HepG2 (cell line): ENCODE data around the gene JPH2. TPM values are rescaled to one million over a fixed set of nuclear protein-coding genes. Genes with fewer than 3 reads are reported as not detected.

ENCODE experiments used
- FOSL2 ChIP-seq: sonication (generic); formaldehyde crosslinking; IDR thresholded peaks from 2 replicates; pipeline ENCODE4 v1.4.0; 2020; ENCODE audit warnings: missing genetic modification reagents
- MAFK ChIP-seq, 2 experiments: IDR thresholded peaks in 1 of 2; conservative IDR thresholded peaks in 1 of 2; 2 replicates each; pipeline ENCODE4 v1.6.1; 2011; ENCODE audit warnings: improper control_type of control experiment in 2 of 2, low read length in 2 of 2
- NFE2 ChIP-seq: sonication (generic); formaldehyde crosslinking; IDR thresholded peaks from 2 replicates; pipeline ENCODE4 v1.4.0; 2020; ENCODE audit warnings: missing genetic modification reagents
- POGZ ChIP-seq: sonication (generic); formaldehyde crosslinking; IDR thresholded peaks from 2 replicates; pipeline ENCODE4 v1.4.0; 2020; ENCODE audit warnings: mild to moderate bottlenecking, missing genetic modification reagents
- PPARG ChIP-seq: conservative IDR thresholded peaks from 2 replicates; pipeline ENCODE4 v1.6.1; 2016; ENCODE audit warnings: missing biosample characterization, missing genetic modification reagents
- SALL2 ChIP-seq: sonication (generic); formaldehyde crosslinking; IDR thresholded peaks from 2 replicates; pipeline ENCODE4 v1.8.1; 2023; ENCODE audit warnings: mild to moderate bottlenecking, missing genetic modification reagents, inconsistent platforms
- SOX13 ChIP-seq, 3 experiments: fragments of 450-650 bp in 1 of 3; sonication (generic) in 1 of 3; formaldehyde crosslinking in 1 of 3; IDR thresholded peaks in 2 of 3; conservative IDR thresholded peaks in 1 of 3; 2 replicates each; pipeline versions ENCODE4 v1.5.0 to v1.6.1; 2016 to 2020; ENCODE audit warnings: antibody characterized with exemption in 1 of 3, mild to moderate bottlenecking in 1 of 3, missing compliant biosample characterization in 1 of 3, missing genetic modification reagents in 1 of 3, moderate library complexity in 1 of 3
- SOX6 ChIP-seq, 2 experiments: fragments of 450-650 bp in 1 of 2; sonication (generic) in 1 of 2; formaldehyde crosslinking in 1 of 2; IDR thresholded peaks; 2 replicates each; pipeline versions ENCODE4 v1.4.0 to v1.6.1; 2017 to 2020; ENCODE audit warnings: antibody characterized with exemption in 1 of 2, mild to moderate bottlenecking in 1 of 2, missing genetic modification reagents in 1 of 2
- SRY ChIP-seq: sonication (generic); formaldehyde crosslinking; IDR thresholded peaks from 2 replicates; pipeline ENCODE4 v1.8.0; 2022; ENCODE audit warnings: mild to moderate bottlenecking, missing genetic modification reagents
- ZFP62 ChIP-seq: sonication (generic); formaldehyde crosslinking; IDR thresholded peaks from 2 replicates; pipeline ENCODE4 v1.4.0; 2020; ENCODE audit warnings: missing genetic modification reagents
- ZNF251 ChIP-seq: sonication (generic); formaldehyde crosslinking; IDR thresholded peaks from 2 replicates; pipeline ENCODE4 v1.9.0; 2021; ENCODE audit warnings: mild to moderate bottlenecking, missing genetic modification reagents
- polyA plus RNA-seq, 8 experiments: library from polyadenylated mRNA; depleted of rRNA in 3 of 8; stranded (reverse) in 7 of 8; unstranded in 1 of 8; fragments of >200 nt; fragmentation: Illumina TruSeq in 4 of 8; extraction: Trizol in 4 of 8; gene quantifications; 2 replicates each; pipeline versions ENCODE4 v1.2.1 to v1.2.3, GENCODE V29; 2011 to 2016; ENCODE audit warnings: low read depth in 4 of 8, missing spikeins in 1 of 8, mixed read lengths in 1 of 8; ENCODE audit not compliant: insufficient read depth in 1 of 8
- total RNA-seq, 5 experiments: library from RNA; depleted of rRNA; stranded (reverse); fragments of >200 nt; fragmentation: Illumina TruSeq; extraction: Trizol; gene quantifications; 2 replicates each; pipeline ENCODE4 v1.2.3, GENCODE V29; 2016; ENCODE audit warnings: low read depth in 1 of 5
- TF ChIP-seq, protein P1 (sequence below): sonication (generic); formaldehyde crosslinking; IDR thresholded peaks from 2 replicates; pipeline ENCODE4 v1.4.0; 2020; ENCODE audit warnings: mild to moderate bottlenecking, missing genetic modification reagents
- TF ChIP-seq, protein P2 (sequence below): sonication (generic); formaldehyde crosslinking; IDR thresholded peaks from 2 replicates; pipeline ENCODE4 v1.5.0; 2020; ENCODE audit warnings: missing genetic modification reagents
- TF ChIP-seq, protein P3 (sequence below): sonication (generic); formaldehyde crosslinking; conservative IDR thresholded peaks from 2 replicates; pipeline ENCODE4 v1.5.0; 2020; ENCODE audit warnings: missing genetic modification reagents
- TF ChIP-seq, protein P4 (sequence below): sonication (generic); formaldehyde crosslinking; IDR thresholded peaks from 2 replicates; pipeline ENCODE4 v1.4.0; 2020; ENCODE audit warnings: mild to moderate bottlenecking, low read depth, missing genetic modification reagents
- TF ChIP-seq, protein P5 (sequence below): sonication (generic); formaldehyde crosslinking; IDR thresholded peaks from 2 replicates; pipeline ENCODE4 v1.8.0; 2022; ENCODE audit warnings: mild to moderate bottlenecking, missing genetic modification reagents; ENCODE audit not compliant: insufficient replicate concordance
- TF ChIP-seq, protein P6 (sequence below): sonication (generic); formaldehyde crosslinking; IDR thresholded peaks from 2 replicates; pipeline ENCODE4 v1.4.0; 2020; ENCODE audit warnings: mild to moderate bottlenecking, missing genetic modification reagents
- TF ChIP-seq, protein P7 (sequence below): sonication (generic); formaldehyde crosslinking; IDR thresholded peaks from 2 replicates; pipeline ENCODE4 v1.4.0; 2020; ENCODE audit warnings: missing genetic modification reagents

The JPH2 gene
- total and polyA plus RNA-seq, 2 of the 13 experiments (the other 11 are each of a cell fraction or from before 2014, with no cell fraction given) = 0.42 TPM; not detected in 1

DNA sequence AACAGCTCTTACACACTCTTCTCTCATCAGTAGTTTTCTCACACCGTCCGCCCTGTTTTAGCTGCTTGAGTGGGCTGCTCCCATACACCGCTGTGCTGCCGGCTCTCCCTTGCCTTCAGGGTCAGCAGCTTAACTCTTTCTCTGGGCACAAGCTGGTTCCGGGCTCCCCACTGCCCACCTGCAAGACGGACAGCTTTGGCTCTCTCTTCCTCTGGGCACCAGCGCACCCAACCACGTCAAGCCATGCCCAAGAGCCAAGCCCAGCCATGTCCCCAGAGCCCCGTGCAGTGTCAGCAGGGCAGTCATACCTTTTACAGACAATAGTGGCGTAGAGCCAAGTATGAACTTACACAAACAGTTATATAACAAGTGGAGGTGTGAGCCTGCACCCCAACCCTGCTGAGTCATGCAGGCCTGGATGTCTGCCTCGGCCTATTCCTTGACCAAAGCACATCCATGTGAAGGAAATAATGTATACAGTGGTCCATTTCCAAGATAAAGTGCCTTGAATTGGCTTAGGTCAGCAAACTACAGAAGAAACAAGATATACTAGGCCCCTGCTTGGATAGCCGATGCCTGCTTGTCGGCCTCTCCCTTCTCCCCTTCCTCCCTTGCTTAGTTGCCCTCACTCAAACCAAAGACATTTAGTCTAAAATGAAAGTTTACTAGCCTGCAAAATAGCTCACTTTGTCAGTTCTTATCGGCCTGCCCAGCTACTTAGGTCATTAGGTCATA is 89.3 kb downstream of the JPH2 start (continued):
- TF ChIP-seq SALL2 (CRISPR knock-in tag) (no peak), PPARG (CRISPR knock-in tag) (no peak), SOX6 (IDR thresholded peaks at IDR 0.05) (no peak), SOX6 (CRISPR knock-in tag; IDR thresholded peaks at IDR 0.05) (peak; percentile 63), SOX13 (IDR thresholded peaks at IDR 0.05) (no peak), SOX13 (CRISPR knock-in tag; conservative IDR thresholded peaks at IDR 0.05 in 1 of 2, IDR thresholded peaks at IDR 0.05 in 1 of 2) (peak in 1 of 2 experiments; percentile 69; a peak in 2 of 4 replicates), NFE2 (CRISPR knock-in tag) (0 out of 2 replicates have a peak, but pooled peaks have one; percentile 36), POGZ (CRISPR knock-in tag) (0 out of 2 replicates have a peak, but pooled peaks have one; percentile 18), FOSL2 (peak; percentile 64; the same call in 1 of the 2 replicates), ZFP62 (no peak), MAFK (conservative IDR thresholded peaks at IDR 0.05 in 1 of 2, IDR thresholded peaks at IDR 0.05 in 1 of 2; ENCODE audit: low read length in 2 of 2) (peak; percentile 57 to 66), SRY (no peak), ZNF251 (CRISPR knock-in tag) (no peak)
- TF ChIP-seq, protein P1, sequence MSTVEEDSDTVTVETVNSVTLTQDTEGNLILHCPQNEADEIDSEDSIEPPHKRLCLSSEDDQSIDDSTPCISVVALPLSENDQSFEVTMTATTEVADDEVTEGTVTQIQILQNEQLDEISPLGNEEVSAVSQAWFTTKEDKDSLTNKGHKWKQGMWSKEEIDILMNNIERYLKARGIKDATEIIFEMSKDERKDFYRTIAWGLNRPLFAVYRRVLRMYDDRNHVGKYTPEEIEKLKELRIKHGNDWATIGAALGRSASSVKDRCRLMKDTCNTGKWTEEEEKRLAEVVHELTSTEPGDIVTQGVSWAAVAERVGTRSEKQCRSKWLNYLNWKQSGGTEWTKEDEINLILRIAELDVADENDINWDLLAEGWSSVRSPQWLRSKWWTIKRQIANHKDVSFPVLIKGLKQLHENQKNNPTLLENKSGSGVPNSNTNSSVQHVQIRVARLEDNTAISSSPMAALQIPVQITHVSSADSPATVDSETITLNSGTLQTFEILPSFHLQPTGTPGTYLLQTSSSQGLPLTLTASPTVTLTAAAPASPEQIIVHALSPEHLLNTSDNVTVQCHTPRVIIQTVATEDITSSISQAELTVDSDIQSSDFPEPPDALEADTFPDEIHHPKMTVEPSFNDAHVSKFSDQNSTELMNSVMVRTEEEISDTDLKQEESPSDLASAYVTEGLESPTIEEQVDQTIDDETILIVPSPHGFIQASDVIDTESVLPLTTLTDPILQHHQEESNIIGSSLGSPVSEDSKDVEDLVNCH (CRISPR knock-in tag) = no peak
- TF ChIP-seq, protein P2, sequence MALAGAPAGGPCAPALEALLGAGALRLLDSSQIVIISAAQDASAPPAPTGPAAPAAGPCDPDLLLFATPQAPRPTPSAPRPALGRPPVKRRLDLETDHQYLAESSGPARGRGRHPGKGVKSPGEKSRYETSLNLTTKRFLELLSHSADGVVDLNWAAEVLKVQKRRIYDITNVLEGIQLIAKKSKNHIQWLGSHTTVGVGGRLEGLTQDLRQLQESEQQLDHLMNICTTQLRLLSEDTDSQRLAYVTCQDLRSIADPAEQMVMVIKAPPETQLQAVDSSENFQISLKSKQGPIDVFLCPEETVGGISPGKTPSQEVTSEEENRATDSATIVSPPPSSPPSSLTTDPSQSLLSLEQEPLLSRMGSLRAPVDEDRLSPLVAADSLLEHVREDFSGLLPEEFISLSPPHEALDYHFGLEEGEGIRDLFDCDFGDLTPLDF (CRISPR knock-in tag) = no peak
- TF ChIP-seq, protein P3, sequence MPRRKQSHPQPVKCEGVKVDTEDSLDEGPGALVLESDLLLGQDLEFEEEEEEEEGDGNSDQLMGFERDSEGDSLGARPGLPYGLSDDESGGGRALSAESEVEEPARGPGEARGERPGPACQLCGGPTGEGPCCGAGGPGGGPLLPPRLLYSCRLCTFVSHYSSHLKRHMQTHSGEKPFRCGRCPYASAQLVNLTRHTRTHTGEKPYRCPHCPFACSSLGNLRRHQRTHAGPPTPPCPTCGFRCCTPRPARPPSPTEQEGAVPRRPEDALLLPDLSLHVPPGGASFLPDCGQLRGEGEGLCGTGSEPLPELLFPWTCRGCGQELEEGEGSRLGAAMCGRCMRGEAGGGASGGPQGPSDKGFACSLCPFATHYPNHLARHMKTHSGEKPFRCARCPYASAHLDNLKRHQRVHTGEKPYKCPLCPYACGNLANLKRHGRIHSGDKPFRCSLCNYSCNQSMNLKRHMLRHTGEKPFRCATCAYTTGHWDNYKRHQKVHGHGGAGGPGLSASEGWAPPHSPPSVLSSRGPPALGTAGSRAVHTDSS = no peak
- TF ChIP-seq, protein P4, sequence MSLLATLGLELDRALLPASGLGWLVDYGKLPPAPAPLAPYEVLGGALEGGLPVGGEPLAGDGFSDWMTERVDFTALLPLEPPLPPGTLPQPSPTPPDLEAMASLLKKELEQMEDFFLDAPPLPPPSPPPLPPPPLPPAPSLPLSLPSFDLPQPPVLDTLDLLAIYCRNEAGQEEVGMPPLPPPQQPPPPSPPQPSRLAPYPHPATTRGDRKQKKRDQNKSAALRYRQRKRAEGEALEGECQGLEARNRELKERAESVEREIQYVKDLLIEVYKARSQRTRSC (CRISPR knock-in tag) = no peak
- TF ChIP-seq, protein P5, sequence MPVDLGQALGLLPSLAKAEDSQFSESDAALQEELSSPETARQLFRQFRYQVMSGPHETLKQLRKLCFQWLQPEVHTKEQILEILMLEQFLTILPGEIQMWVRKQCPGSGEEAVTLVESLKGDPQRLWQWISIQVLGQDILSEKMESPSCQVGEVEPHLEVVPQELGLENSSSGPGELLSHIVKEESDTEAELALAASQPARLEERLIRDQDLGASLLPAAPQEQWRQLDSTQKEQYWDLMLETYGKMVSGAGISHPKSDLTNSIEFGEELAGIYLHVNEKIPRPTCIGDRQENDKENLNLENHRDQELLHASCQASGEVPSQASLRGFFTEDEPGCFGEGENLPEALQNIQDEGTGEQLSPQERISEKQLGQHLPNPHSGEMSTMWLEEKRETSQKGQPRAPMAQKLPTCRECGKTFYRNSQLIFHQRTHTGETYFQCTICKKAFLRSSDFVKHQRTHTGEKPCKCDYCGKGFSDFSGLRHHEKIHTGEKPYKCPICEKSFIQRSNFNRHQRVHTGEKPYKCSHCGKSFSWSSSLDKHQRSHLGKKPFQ = peak; percentile 76
- TF ChIP-seq, protein P6, sequence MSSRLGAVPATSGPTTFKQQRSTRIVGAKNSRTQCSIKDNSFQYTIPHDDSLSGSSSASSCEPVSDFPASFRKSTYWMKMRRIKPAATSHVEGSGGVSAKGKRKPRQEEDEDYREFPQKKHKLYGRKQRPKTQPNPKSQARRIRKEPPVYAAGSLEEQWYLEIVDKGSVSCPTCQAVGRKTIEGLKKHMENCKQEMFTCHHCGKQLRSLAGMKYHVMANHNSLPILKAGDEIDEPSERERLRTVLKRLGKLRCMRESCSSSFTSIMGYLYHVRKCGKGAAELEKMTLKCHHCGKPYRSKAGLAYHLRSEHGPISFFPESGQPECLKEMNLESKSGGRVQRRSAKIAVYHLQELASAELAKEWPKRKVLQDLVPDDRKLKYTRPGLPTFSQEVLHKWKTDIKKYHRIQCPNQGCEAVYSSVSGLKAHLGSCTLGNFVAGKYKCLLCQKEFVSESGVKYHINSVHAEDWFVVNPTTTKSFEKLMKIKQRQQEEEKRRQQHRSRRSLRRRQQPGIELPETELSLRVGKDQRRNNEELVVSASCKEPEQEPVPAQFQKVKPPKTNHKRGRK (CRISPR knock-in tag) = no peak
- TF ChIP-seq, protein P7, sequence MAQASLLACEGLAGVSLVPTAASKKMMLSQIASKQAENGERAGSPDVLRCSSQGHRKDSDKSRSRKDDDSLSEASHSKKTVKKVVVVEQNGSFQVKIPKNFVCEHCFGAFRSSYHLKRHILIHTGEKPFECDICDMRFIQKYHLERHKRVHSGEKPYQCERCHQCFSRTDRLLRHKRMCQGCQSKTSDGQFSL (CRISPR knock-in tag) = no peak
